Measurements from ENCODE around the gene TMCC3. TPM values are rescaled to one million over a fixed set of nuclear protein-coding genes. Genes with fewer than 3 reads are reported as not detected.

Gene TMCC3
- total RNA-seq, 2 experiments from 2014 or later, result 5.7 to 9.4 TPM

DNA sequence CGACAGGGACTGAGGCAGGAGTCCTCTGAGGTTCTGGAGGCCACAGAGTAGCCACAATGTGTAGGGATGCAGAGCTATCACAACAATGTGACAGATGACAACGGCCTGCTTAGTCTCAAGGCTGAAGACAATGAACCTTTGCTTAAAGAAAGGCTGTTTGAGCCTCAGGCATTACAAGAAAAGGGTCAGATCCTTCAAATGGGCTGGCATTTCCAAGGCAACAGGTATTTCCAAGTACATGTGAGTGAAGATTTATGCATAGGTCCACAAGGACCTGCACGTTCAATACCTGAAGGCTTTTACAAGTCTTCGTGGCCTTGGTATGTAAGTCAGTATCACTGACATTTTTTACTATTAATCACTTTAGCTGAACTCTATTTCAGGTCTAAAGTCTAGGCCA is 62.0 kb downstream of the TMCC3 start:
- H3K36me3 ChIP-seq (ENCODE audit: insufficient read depth, low read length), result no peaks in the 10 kb centered on the region
- intact Hi-C loops (cut with micrococcal nuclease; ENCODE audit: unreplicated experiment), result no loop called here
- peaks cover 12% of the 10 kb centered on the region for H3K4me1 ChIP-seq (ENCODE audit: insufficient read depth, low read length, poor library complexity, severe bottlenecking)
- H3K4me3 ChIP-seq (ENCODE audit: low read depth, low read length, poor library complexity, severe bottlenecking), result no peak overlapping the region
- no peak overlapping the region for H3K27ac ChIP-seq (ENCODE audit: low read depth, low read length, poor library complexity, severe bottlenecking)
- H3K79me2 ChIP-seq (ENCODE audit: insufficient read depth, low read depth, low read length), result no peaks in the 10 kb centered on the region
- no peak for DNase-seq (ENCODE audit: low spot score)
- CTCF ChIA-PET (ENCODE audit: unreplicated experiment), result no interaction called here
- TF ChIP-seq, protein P1, sequence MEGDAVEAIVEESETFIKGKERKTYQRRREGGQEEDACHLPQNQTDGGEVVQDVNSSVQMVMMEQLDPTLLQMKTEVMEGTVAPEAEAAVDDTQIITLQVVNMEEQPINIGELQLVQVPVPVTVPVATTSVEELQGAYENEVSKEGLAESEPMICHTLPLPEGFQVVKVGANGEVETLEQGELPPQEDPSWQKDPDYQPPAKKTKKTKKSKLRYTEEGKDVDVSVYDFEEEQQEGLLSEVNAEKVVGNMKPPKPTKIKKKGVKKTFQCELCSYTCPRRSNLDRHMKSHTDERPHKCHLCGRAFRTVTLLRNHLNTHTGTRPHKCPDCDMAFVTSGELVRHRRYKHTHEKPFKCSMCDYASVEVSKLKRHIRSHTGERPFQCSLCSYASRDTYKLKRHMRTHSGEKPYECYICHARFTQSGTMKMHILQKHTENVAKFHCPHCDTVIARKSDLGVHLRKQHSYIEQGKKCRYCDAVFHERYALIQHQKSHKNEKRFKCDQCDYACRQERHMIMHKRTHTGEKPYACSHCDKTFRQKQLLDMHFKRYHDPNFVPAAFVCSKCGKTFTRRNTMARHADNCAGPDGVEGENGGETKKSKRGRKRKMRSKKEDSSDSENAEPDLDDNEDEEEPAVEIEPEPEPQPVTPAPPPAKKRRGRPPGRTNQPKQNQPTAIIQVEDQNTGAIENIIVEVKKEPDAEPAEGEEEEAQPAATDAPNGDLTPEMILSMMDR (conservative IDR thresholded peaks at IDR 0.05; ENCODE audit: low read length), result no peak
- TF ChIP-seq EZH2phosphoT487 (IDR thresholded peaks at IDR 0.05; ENCODE audit: borderline replicate concordance, low read depth, low read length), result no peak
- POLR2A ChIA-PET, result no interaction called here
- H3K9me2 ChIP-seq (ENCODE audit: insufficient read depth, low read length), result no peaks in the 10 kb centered on the region
- H3K4me2 ChIP-seq (ENCODE audit: low read length), result no peak overlapping the region
- H4K20me1 ChIP-seq (ENCODE audit: insufficient read depth, low read length), result no peaks in the 10 kb centered on the region
- H3K9me3 ChIP-seq (ENCODE audit: low read length), result no peaks in the 10 kb centered on the region
- H2AFZ ChIP-seq (ENCODE audit: low read length), result no peak overlapping the region
- BruUV-seq (replicated peaks), result no TSS peak

GRCh38 chr12:94587266-94588241 is 62.8 kb downstream of the TMCC3 start:
- no peaks in the 10 kb centered on the region for H3K9me3 ChIP-seq (ENCODE audit: low read length)
- no peaks in the 10 kb centered on the region for H3K36me3 ChIP-seq (ENCODE audit: insufficient read depth, low read length)
- TF ChIP-seq, protein P1 (conservative IDR thresholded peaks at IDR 0.05; ENCODE audit: low read length), result no peak
- TF ChIP-seq EZH2phosphoT487 (IDR thresholded peaks at IDR 0.05; ENCODE audit: borderline replicate concordance, low read depth, low read length), result no peak
- no peaks in the 10 kb centered on the region for H4K20me1 ChIP-seq (ENCODE audit: insufficient read depth, low read length)
- H3K9me2 ChIP-seq (ENCODE audit: insufficient read depth, low read length), result no peaks in the 10 kb centered on the region
- ChIA-PET POLR2A (no interaction called here), CTCF (ENCODE audit: unreplicated experiment) (no interaction called here)
- H3K79me2 ChIP-seq (ENCODE audit: insufficient read depth, low read depth, low read length), result no peaks in the 10 kb centered on the region
- no peak for DNase-seq (ENCODE audit: low spot score)
- H3K4me1 ChIP-seq (ENCODE audit: insufficient read depth, low read length, poor library complexity, severe bottlenecking), result peaks cover 12% of the 10 kb centered on the region
- BruUV-seq (replicated peaks), result no TSS peak
- no peak overlapping the region for H3K4me2 ChIP-seq (ENCODE audit: low read length)
- H2AFZ ChIP-seq (ENCODE audit: low read length), result no peak overlapping the region
- no peak overlapping the region for H3K4me3 ChIP-seq (ENCODE audit: low read depth, low read length, poor library complexity, severe bottlenecking)
- intact Hi-C loops (cut with micrococcal nuclease; ENCODE audit: unreplicated experiment), result no loop called here
- H3K27ac ChIP-seq (ENCODE audit: low read depth, low read length, poor library complexity, severe bottlenecking), result no peak overlapping the region

Measured in OCI-LY7 (cell line).